Thyroid gland (tissue), 4 donors: ENCODE results near the gene FKRP.

Experiments used
- POLR2A ChIP-seq, 2 donors: fragments of 450-650 bp; IDR thresholded peaks; one replicate each; pipeline ENCODE4 v1.6.1; 2017; ENCODE audit warnings: antibody characterized with exemption in 2 of 2, mild to moderate bottlenecking in 2 of 2, moderate library complexity in 1 of 2
- TF ChIP-seq, protein P1 (sequence below), 6 experiments: fragments of 200-600 bp in 3 of 6; fragments of 450-650 bp in 3 of 6; sonication (generic) in 3 of 6; IDR thresholded peaks; one replicate each; pipeline ENCODE4 v1.5.1; 2016 to 2019; ENCODE audit warnings: antibody characterized with exemption in 6 of 6, mild to moderate bottlenecking in 2 of 6, inconsistent platforms in 1 of 6, moderate library complexity in 1 of 6

DNA sequence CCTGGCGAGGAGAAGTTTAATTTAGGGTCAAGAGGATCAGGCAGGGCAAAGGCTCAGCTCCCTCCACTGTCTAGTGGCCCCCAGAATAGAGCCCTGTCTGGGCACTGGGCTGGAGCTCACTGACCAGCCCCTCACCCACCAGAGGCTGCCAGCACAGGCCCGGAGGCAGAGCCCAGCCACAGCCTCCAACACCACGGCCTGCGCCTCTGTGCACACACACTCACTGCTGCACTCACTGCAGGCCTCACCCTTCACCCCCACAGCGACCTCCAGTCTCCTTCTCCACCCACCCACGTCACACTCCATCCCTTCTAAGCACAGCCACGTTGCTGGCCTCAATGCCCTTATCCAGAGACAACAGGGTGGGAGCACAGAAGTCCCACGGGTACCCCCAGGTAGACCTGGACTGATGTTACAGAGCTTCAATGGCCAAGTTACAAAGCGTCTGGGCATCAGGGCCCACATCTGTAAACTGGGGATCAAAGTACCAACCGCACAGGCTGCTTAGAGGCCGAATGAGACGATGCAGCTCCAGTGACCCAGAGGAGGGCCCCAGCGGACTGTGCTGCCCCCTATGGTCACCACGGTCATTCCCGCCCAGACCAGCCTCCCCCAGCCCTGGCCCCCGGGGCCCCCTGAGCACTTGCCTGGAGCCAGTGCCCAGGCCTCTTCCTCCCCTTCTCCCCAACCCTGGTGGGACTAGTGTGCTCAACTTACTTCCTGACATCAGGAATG, 24.4 kb upstream of the FKRP start:
- TF ChIP-seq, protein P1, sequence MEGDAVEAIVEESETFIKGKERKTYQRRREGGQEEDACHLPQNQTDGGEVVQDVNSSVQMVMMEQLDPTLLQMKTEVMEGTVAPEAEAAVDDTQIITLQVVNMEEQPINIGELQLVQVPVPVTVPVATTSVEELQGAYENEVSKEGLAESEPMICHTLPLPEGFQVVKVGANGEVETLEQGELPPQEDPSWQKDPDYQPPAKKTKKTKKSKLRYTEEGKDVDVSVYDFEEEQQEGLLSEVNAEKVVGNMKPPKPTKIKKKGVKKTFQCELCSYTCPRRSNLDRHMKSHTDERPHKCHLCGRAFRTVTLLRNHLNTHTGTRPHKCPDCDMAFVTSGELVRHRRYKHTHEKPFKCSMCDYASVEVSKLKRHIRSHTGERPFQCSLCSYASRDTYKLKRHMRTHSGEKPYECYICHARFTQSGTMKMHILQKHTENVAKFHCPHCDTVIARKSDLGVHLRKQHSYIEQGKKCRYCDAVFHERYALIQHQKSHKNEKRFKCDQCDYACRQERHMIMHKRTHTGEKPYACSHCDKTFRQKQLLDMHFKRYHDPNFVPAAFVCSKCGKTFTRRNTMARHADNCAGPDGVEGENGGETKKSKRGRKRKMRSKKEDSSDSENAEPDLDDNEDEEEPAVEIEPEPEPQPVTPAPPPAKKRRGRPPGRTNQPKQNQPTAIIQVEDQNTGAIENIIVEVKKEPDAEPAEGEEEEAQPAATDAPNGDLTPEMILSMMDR (IDR thresholded peaks at IDR 0.05) = no peak
- TF ChIP-seq POLR2A (IDR thresholded peaks at IDR 0.05) = no peak
